ENCODE data around the gene PAX1. TPM values are rescaled to one million over a fixed set of nuclear protein-coding genes. Genes with fewer than 3 reads are reported as not detected.

Gene PAX1
- total and polyA plus RNA-seq, 2 of the 13 experiments (the other 11 are each of a cell fraction or from before 2014, with no cell fraction given): not detected

- TF ChIP-seq ZNF704 (CRISPR knock-in tag; IDR thresholded peaks at IDR 0.05; ENCODE audit: borderline replicate concordance) (no peak), ZNF782 (CRISPR knock-in tag; IDR thresholded peaks at IDR 0.05; ENCODE audit: borderline replicate concordance) (no peak), MXD4 (CRISPR knock-in tag; IDR thresholded peaks at IDR 0.05) (no peak), ETV5 (CRISPR knock-in tag; IDR thresholded peaks at IDR 0.05; ENCODE audit: borderline replicate concordance) (no peak)
Observed at GRCh38 chr20:21739682-21740081, 34.2 kb downstream of the PAX1 start (continued).

DNA sequence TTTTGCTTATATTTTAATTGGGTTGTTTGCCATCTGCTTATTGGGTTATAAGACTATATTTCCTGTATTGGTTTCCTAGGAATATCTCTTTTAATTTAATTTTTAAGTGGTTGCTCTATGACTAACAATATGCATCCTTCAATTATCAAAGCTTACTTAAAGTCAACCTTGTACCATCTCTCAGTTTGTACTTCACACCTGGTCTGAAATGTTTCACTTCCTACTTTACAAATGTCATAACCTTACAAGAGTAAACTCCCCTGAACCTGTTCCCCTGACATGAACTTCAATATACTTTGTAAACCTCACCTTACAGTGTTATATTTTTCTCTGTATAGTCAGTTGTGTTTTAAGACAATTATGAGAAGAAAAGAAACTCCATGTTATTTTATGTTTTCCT lies 35.8 kb downstream of the PAX1 start:
- H3K27ac ChIP-seq (ENCODE audit: extremely low read length, insufficient read depth, low read length): no peak overlapping the region
- no peaks in the 10 kb centered on the region for H3K4me1 ChIP-seq (ENCODE audit: insufficient read depth, low read length)
- no peak overlapping the region for H3K9ac ChIP-seq (ENCODE audit: insufficient read depth, low read depth, low read length)
- in situ Hi-C loops (cut with HindIII; ENCODE audit: extremely low pct_ligation_motif_present, low pct_unique_long_range_greater_than_20kb): no loop called here
- TF ChIP-seq GABPA (IDR thresholded peaks at IDR 0.05; ENCODE audit: low read depth, low read length) (no peak), GABPA (CRISPR knock-in tag; IDR thresholded peaks at IDR 0.05; ENCODE audit: low read depth) (no peak), MED1 (CRISPR knock-in tag; IDR thresholded peaks at IDR 0.05) (no peak), SPEN (CRISPR knock-in tag; IDR thresholded peaks at IDR 0.05; ENCODE audit: low read depth) (no peak), ZNF782 (CRISPR knock-in tag; IDR thresholded peaks at IDR 0.05; ENCODE audit: borderline replicate concordance) (no peak), ZNF674 (CRISPR knock-in tag; IDR thresholded peaks at IDR 0.05; ENCODE audit: low read depth) (no peak), ZNF772 (CRISPR knock-in tag; IDR thresholded peaks at IDR 0.05) (no peak), MBD4 (IDR thresholded peaks at IDR 0.05; ENCODE audit: borderline replicate concordance, low read length) (no peak), THYN1 (CRISPR knock-in tag; IDR thresholded peaks at IDR 0.05; ENCODE audit: borderline replicate concordance, low read depth) (no peak), ZNF879 (CRISPR knock-in tag; IDR thresholded peaks at IDR 0.05) (no peak), POLR2G (IDR thresholded peaks at IDR 0.05; ENCODE audit: low read depth, low read length) (no peak), BRCA1 (CRISPR knock-in tag; IDR thresholded peaks at IDR 0.05) (no peak), NCOA1 (CRISPR knock-in tag; IDR thresholded peaks at IDR 0.05) (no peak), KLF6 (CRISPR knock-in tag; IDR thresholded peaks at IDR 0.05) (no peak), ZNF225 (CRISPR knock-in tag; IDR thresholded peaks at IDR 0.05) (no peak)
- TF ChIP-seq, protein P1, sequence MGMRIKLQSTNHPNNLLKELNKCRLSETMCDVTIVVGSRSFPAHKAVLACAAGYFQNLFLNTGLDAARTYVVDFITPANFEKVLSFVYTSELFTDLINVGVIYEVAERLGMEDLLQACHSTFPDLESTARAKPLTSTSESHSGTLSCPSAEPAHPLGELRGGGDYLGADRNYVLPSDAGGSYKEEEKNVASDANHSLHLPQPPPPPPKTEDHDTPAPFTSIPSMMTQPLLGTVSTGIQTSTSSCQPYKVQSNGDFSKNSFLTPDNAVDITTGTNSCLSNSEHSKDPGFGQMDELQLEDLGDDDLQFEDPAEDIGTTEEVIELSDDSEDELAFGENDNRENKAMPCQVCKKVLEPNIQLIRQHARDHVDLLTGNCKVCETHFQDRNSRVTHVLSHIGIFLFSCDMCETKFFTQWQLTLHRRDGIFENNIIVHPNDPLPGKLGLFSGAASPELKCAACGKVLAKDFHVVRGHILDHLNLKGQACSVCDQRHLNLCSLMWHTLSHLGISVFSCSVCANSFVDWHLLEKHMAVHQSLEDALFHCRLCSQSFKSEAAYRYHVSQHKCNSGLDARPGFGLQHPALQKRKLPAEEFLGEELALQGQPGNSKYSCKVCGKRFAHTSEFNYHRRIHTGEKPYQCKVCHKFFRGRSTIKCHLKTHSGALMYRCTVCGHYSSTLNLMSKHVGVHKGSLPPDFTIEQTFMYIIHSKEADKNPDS (CRISPR knock-in tag; IDR thresholded peaks at IDR 0.05): no peak
- TF ChIP-seq, protein P2, sequence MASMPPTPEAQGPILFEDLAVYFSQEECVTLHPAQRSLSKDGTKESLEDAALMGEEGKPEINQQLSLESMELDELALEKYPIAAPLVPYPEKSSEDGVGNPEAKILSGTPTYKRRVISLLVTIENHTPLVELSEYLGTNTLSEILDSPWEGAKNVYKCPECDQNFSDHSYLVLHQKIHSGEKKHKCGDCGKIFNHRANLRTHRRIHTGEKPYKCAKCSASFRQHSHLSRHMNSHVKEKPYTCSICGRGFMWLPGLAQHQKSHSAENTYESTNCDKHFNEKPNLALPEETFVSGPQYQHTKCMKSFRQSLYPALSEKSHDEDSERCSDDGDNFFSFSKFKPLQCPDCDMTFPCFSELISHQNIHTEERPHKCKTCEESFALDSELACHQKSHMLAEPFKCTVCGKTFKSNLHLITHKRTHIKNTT (CRISPR knock-in tag; IDR thresholded peaks at IDR 0.05): no peak
- TF ChIP-seq, protein P3, sequence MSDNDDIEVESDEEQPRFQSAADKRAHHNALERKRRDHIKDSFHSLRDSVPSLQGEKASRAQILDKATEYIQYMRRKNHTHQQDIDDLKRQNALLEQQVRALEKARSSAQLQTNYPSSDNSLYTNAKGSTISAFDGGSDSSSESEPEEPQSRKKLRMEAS (IDR thresholded peaks at IDR 0.05): no peak
- no peak overlapping the region for H3K4me3 ChIP-seq (replicated peaks in 1 of 3; ENCODE audit: insufficient read depth in 1 of 3, low read depth in 2 of 3, low read length in 3 of 3)
- H2AFZ ChIP-seq (ENCODE audit: low read length): no peak overlapping the region
- no peak for FAIRE-seq
- H3K9me3 ChIP-seq (ENCODE audit: low read length): no peaks in the 10 kb centered on the region
- no peaks in the 10 kb centered on the region for H4K20me1 ChIP-seq (ENCODE audit: insufficient read depth, low read length)
- H3K27me3 ChIP-seq (ENCODE audit: control insufficient read depth in 1 of 2, insufficient read depth in 2 of 2, low read length in 2 of 2): no peaks in the 10 kb centered on the region
- no peak for DNase-seq (ENCODE audit: low spot score)
- H3K36me3 ChIP-seq (replicated peaks in 1 of 2; ENCODE audit: control insufficient read depth in 1 of 2, insufficient read depth in 2 of 2, low read length in 2 of 2): no peaks in the 10 kb centered on the region
- no peak overlapping the region for H3K4me2 ChIP-seq (ENCODE audit: low read depth, low read length)
- ChIA-PET POLR2A (no interaction called here), CTCF (ENCODE audit: low intra/inter-chr PET ratio, low total read pairs) (no interaction called here)
- ATAC-seq: no peak
- H3K79me2 ChIP-seq (ENCODE audit: insufficient read depth, low read length): no peaks in the 10 kb centered on the region
- no TSS peak for BruUV-seq (replicated peaks)
- intact Hi-C loops (cut with micrococcal nuclease; ENCODE audit: unreplicated experiment): no loop called here

All from HepG2 (cell line).